GM23338 (cell line): Measurements from ENCODE around the gene TMEM143. TPM values are rescaled to one million over a fixed set of nuclear protein-coding genes. Genes with fewer than 3 reads are reported as not detected.
A peak's percentile ranks its signal among the peaks of the same experiment; 100 is the strongest.

Experiments
- ATAC-seq: fragments of 200-7000 bp; cut with Tn5 transposase; 3 replicates; pipeline ENCODE4 v1.9.1; 2020
- DNase-seq: peaks from one replicate; pipeline ENCODE4 v3.0.0-alpha.2; 2015; ENCODE audit warnings: low spot score
- H2AFZ ChIP-seq: fragments of 200-600 bp; sonication (generic); 2 replicates; pipeline ENCODE4 v1.8.0; 2016; ENCODE audit warnings: antibody characterized with exemption, mild to moderate bottlenecking, moderate library complexity
- H3F3A ChIP-seq: fragments of 200-600 bp; sonication (generic); replicated peaks from 2 replicates; pipeline ENCODE4 v1.8.0; 2017; ENCODE audit warnings: antibody characterized with exemption, mixed run types, low read depth
- H3K27ac ChIP-seq: fragments of 200-600 bp; sonication (generic); 2 replicates; pipeline ENCODE4 v1.6.1; 2016; ENCODE audit warnings: low read depth
- H3K27me3 ChIP-seq: fragments of 200-600 bp; sonication (generic); 2 replicates; pipeline ENCODE4 v1.8.0; 2016; ENCODE audit warnings: mild to moderate bottlenecking, mixed run types, moderate library complexity; ENCODE audit not compliant: insufficient read depth
- H3K36me3 ChIP-seq: fragments of 200-600 bp; sonication (generic); 2 replicates; pipeline ENCODE4 v1.8.0; 2016; ENCODE audit warnings: mild to moderate bottlenecking; ENCODE audit not compliant: insufficient read depth
- H3K4me1 ChIP-seq: fragments of 200-600 bp; sonication (generic); 2 replicates; pipeline ENCODE4 v1.8.0; 2016; ENCODE audit warnings: mild to moderate bottlenecking, moderate library complexity; ENCODE audit not compliant: insufficient read depth
- H3K4me2 ChIP-seq: fragments of 200-600 bp; sonication (generic); 2 replicates; pipeline ENCODE4 v1.7.1; 2017; ENCODE audit warnings: mixed run types
- H3K4me3 ChIP-seq: fragments of 200-600 bp; sonication (generic); 2 replicates; pipeline ENCODE4 v1.6.1; 2016; ENCODE audit warnings: mixed run types
- H3K79me2 ChIP-seq: fragments of 200-600 bp; sonication (generic); replicated peaks from 2 replicates; pipeline ENCODE4 v1.8.0; 2017; ENCODE audit warnings: mild to moderate bottlenecking; ENCODE audit not compliant: insufficient read depth
- H3K9me2 ChIP-seq: fragments of 200-600 bp; sonication (generic); 2 replicates; pipeline ENCODE4 v1.8.0; 2017; ENCODE audit not compliant: insufficient read depth
- H4K20me1 ChIP-seq: fragments of 200-600 bp; sonication (generic); replicated peaks from 2 replicates; pipeline ENCODE4 v1.8.0; 2017; ENCODE audit warnings: mild to moderate bottlenecking; ENCODE audit not compliant: insufficient read depth
- H3K27ac Mint-ChIP-seq: 2 replicates; pipeline ENCODE4 v1.8.0; 2020; ENCODE audit warnings: inconsistent platforms, mild to moderate bottlenecking, moderate library complexity, mixed read lengths
- H3K27me3 Mint-ChIP-seq: 3 replicates; pipeline ENCODE4 v1.8.0; 2022; ENCODE audit warnings: low read depth, mild to moderate bottlenecking, moderate library complexity, mixed read lengths, inconsistent platforms; ENCODE audit not compliant: insufficient read depth, poor library complexity
- H3K36me3 Mint-ChIP-seq: 3 replicates; pipeline ENCODE4 v1.8.0; 2021; ENCODE audit warnings: low read depth, mild to moderate bottlenecking, inconsistent platforms, moderate library complexity, mixed read lengths
- H3K4me1 Mint-ChIP-seq: 3 replicates; pipeline ENCODE4 v1.8.0; 2020; ENCODE audit warnings: mild to moderate bottlenecking, inconsistent platforms, mixed read lengths
- H3K4me3 Mint-ChIP-seq: 3 replicates; pipeline ENCODE4 v1.8.0; 2021; ENCODE audit warnings: moderate library complexity, mild to moderate bottlenecking, inconsistent platforms, mixed read lengths
- H3K9me3 Mint-ChIP-seq: 3 replicates; pipeline ENCODE4 v1.8.0; 2020; ENCODE audit warnings: moderate library complexity, mild to moderate bottlenecking, inconsistent platforms, mixed read lengths
- NANOG ChIP-seq: IDR thresholded peaks from 2 replicates; pipeline ENCODE4 v1.6.1; 2016; ENCODE audit warnings: antibody characterized with exemption, borderline replicate concordance
- STAT1 ChIP-seq: IDR thresholded peaks from one replicate; pipeline ENCODE4 v1.6.1; 2016; ENCODE audit warnings: antibody characterized with exemption; ENCODE audit not compliant: unreplicated experiment
- ZNF331 ChIP-seq: fragments of 250-450 bp; sonication (Bioruptor Pico); IDR thresholded peaks from 2 replicates; pipeline ENCODE4 v1.5.0; 2020; ENCODE audit warnings: low read depth, mild to moderate bottlenecking, moderate library complexity
- polyA plus RNA-seq: library from polyadenylated mRNA; unstranded; fragments of >200 nt; fragmentation: Nextera tagmentation; extraction: Ambion mirVana; gene quantifications from 2 replicates; pipeline ENCODE4 v1.2.1, GENCODE V29; 2016
- total RNA-seq: library from RNA; depleted of rRNA; stranded (reverse); fragments of >200 nt; shearing (Covaris generic); gene quantifications from 2 replicates; pipeline ENCODE4 v1.2.3, GENCODE V29; 2014
- TF ChIP-seq, protein P1 (sequence below): fragments of 250-450 bp; sonication (Bioruptor Pico); IDR thresholded peaks from 2 replicates; pipeline ENCODE4 v1.5.0; 2020; ENCODE audit warnings: mild to moderate bottlenecking, moderate library complexity
- TF ChIP-seq, protein P2 (sequence below): IDR thresholded peaks from one replicate; pipeline ENCODE4 v1.6.1; 2018; ENCODE audit warnings: antibody characterized with exemption; ENCODE audit not compliant: unreplicated experiment

The TMEM143 gene
- total and polyA plus RNA-seq, 2 experiments from 2014 or later = 12.8 to 15.0 TPM

- TF ChIP-seq, protein P1, sequence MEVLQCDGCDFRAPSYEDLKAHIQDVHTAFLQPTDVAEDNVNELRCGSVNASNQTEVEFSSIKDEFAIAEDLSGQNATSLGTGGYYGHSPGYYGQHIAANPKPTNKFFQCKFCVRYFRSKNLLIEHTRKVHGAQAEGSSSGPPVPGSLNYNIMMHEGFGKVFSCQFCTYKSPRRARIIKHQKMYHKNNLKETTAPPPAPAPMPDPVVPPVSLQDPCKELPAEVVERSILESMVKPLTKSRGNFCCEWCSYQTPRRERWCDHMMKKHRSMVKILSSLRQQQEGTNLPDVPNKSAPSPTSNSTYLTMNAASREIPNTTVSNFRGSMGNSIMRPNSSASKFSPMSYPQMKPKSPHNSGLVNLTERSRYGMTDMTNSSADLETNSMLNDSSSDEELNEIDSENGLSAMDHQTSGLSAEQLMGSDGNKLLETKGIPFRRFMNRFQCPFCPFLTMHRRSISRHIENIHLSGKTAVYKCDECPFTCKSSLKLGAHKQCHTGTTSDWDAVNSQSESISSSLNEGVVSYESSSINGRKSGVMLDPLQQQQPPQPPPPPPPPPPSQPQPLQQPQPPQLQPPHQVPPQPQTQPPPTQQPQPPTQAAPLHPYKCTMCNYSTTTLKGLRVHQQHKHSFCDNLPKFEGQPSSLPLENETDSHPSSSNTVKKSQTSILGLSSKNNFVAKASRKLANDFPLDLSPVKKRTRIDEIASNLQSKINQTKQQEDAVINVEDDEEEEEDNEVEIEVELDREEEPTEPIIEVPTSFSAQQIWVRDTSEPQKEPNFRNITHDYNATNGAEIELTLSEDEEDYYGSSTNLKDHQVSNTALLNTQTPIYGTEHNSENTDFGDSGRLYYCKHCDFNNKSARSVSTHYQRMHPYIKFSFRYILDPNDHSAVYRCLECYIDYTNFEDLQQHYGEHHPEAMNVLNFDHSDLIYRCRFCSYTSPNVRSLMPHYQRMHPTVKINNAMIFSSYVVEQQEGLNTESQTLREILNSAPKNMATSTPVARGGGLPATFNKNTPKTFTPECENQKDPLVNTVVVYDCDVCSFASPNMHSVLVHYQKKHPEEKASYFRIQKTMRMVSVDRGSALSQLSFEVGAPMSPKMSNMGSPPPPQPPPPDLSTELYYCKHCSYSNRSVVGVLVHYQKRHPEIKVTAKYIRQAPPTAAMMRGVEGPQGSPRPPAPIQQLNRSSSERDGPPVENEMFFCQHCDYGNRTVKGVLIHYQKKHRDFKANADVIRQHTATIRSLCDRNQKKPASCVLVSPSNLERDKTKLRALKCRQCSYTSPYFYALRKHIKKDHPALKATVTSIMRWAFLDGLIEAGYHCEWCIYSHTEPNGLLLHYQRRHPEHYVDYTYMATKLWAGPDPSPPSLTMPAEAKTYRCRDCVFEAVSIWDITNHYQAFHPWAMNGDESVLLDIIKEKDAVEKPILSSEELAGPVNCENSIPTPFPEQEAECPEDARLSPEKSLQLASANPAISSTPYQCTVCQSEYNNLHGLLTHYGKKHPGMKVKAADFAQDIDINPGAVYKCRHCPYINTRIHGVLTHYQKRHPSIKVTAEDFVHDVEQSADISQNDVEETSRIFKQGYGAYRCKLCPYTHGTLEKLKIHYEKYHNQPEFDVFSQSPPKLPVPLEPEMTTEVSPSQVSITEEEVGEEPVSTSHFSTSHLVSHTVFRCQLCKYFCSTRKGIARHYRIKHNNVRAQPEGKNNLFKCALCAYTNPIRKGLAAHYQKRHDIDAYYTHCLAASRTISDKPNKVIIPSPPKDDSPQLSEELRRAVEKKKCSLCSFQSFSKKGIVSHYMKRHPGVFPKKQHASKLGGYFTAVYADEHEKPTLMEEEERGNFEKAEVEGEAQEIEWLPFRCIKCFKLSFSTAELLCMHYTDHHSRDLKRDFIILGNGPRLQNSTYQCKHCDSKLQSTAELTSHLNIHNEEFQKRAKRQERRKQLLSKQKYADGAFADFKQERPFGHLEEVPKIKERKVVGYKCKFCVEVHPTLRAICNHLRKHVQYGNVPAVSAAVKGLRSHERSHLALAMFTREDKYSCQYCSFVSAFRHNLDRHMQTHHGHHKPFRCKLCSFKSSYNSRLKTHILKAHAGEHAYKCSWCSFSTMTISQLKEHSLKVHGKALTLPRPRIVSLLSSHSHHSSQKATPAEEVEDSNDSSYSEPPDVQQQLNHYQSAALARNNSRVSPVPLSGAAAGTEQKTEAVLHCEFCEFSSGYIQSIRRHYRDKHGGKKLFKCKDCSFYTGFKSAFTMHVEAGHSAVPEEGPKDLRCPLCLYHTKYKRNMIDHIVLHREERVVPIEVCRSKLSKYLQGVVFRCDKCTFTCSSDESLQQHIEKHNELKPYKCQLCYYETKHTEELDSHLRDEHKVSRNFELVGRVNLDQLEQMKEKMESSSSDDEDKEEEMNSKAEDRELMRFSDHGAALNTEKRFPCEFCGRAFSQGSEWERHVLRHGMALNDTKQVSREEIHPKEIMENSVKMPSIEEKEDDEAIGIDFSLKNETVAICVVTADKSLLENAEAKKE (CRISPR knock-in tag) = 0 out of 2 replicates have a peak, but pooled peaks have one; percentile 45
These were observed 54.8 kb downstream of the TMEM143 start (continued) for GRCh38 chr19:48308631-48309586.

GRCh38 chr19:48303866-48304265 lies 59.9 kb downstream of the TMEM143 start:
- H3K4me3 Mint-ChIP-seq = no peak overlapping the region
- H3K79me2 ChIP-seq = no peaks in the 10 kb centered on the region
- H3K27ac Mint-ChIP-seq = no peak overlapping the region
- no peak overlapping the region for H3K4me2 ChIP-seq
- H3K4me3 ChIP-seq = no peak overlapping the region
- peaks cover 6% of the 10 kb centered on the region for H3K27me3 Mint-ChIP-seq
- H4K20me1 ChIP-seq = no peaks in the 10 kb centered on the region
- H3K4me1 Mint-ChIP-seq = no peaks in the 10 kb centered on the region; the same call in 2 of the 3 replicates
- H3K4me1 ChIP-seq = no peaks in the 10 kb centered on the region
- no peak for DNase-seq
- H3K9me2 ChIP-seq = 0 out of 2 replicates have a peak, but pooled peaks cover 3% of the 10 kb centered on the region
- H3K36me3 Mint-ChIP-seq = no peaks in the 10 kb centered on the region; the same call in 1 of the 3 replicates
- H2AFZ ChIP-seq = no peak overlapping the region
- no peak overlapping the region for H3K27ac ChIP-seq
- no peaks in the 10 kb centered on the region for H3K27me3 ChIP-seq
- no peaks in the 10 kb centered on the region for H3K36me3 ChIP-seq
- no peaks in the 10 kb centered on the region for H3K9me3 Mint-ChIP-seq
- ATAC-seq = no peak
- no peaks in the 10 kb centered on the region for H3F3A ChIP-seq
- TF ChIP-seq, protein P2, sequence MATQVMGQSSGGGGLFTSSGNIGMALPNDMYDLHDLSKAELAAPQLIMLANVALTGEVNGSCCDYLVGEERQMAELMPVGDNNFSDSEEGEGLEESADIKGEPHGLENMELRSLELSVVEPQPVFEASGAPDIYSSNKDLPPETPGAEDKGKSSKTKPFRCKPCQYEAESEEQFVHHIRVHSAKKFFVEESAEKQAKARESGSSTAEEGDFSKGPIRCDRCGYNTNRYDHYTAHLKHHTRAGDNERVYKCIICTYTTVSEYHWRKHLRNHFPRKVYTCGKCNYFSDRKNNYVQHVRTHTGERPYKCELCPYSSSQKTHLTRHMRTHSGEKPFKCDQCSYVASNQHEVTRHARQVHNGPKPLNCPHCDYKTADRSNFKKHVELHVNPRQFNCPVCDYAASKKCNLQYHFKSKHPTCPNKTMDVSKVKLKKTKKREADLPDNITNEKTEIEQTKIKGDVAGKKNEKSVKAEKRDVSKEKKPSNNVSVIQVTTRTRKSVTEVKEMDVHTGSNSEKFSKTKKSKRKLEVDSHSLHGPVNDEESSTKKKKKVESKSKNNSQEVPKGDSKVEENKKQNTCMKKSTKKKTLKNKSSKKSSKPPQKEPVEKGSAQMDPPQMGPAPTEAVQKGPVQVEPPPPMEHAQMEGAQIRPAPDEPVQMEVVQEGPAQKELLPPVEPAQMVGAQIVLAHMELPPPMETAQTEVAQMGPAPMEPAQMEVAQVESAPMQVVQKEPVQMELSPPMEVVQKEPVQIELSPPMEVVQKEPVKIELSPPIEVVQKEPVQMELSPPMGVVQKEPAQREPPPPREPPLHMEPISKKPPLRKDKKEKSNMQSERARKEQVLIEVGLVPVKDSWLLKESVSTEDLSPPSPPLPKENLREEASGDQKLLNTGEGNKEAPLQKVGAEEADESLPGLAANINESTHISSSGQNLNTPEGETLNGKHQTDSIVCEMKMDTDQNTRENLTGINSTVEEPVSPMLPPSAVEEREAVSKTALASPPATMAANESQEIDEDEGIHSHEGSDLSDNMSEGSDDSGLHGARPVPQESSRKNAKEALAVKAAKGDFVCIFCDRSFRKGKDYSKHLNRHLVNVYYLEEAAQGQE = no peak
- no peak for TF ChIP-seq STAT1
- no peak for TF ChIP-seq NANOG
- no peak for TF ChIP-seq ZNF331 (CRISPR knock-in tag)
